SK-N-SH (cell line): Measurements from ENCODE around the gene PHF3. TPM values are rescaled to one million over a fixed set of nuclear protein-coding genes. Genes with fewer than 3 reads are reported as not detected.

Source experiments
- CTCF ChIA-PET: fragments of 300-600, 350-600 bp; formaldehyde crosslinking; extraction: SDS; loops from one replicate; lab custom pipeline; 2021; lab: Yijun Ruan, JAX
- POLR2A ChIA-PET: fragments of 350-600 bp; sonication (Branson Sonifier 250); formaldehyde crosslinking; extraction: SDS; loops from one replicate; lab custom pipeline; 2020; ENCODE audit warnings: antibody characterized with exemption, inconsistent platforms; lab: Yijun Ruan, JAX
- DNase-seq: peaks from one replicate; pipeline ENCODE4 v3.0.0; 2012
- H2AFZ ChIP-seq: fragments of 200-600 bp; sonication (generic); 2 replicates; pipeline ENCODE4 v1.8.1; 2016; ENCODE audit warnings: antibody characterized with exemption, mild to moderate bottlenecking, low read depth
- H3F3A ChIP-seq: fragments of 200-600 bp; sonication (generic); replicated peaks from 2 replicates; pipeline ENCODE3; 2016; ENCODE audit warnings: antibody characterized with exemption, mild to moderate bottlenecking; ENCODE audit not compliant: insufficient read depth
- H3K27ac ChIP-seq, 2 experiments: fragments of 200-500 bp in 1 of 2; fragments of 200-600 bp in 1 of 2; sonication (Bioruptor generic) in 1 of 2; sonication (generic), shearing (Covaris generic) in 1 of 2; 2 replicates each; pipeline versions ENCODE4 v1.5.1 to v1.6.1; 2014 to 2016; ENCODE audit warnings: low read depth in 2 of 2, inconsistent platforms in 1 of 2, low read length in 1 of 2, mild to moderate bottlenecking in 1 of 2, mixed read lengths in 1 of 2
- H3K27me3 ChIP-seq: fragments of 200-600 bp; sonication (generic), shearing (Covaris generic); 2 replicates; pipeline ENCODE4 v1.6.1; 2016; ENCODE audit warnings: mixed run types; ENCODE audit not compliant: insufficient read depth
- H3K36me3 ChIP-seq, 2 experiments: fragments of 200-500 bp in 1 of 2; fragments of 200-600 bp in 1 of 2; sonication (Bioruptor generic) in 1 of 2; sonication (generic) in 1 of 2; replicated peaks in 1 of 2; 2 replicates each; pipeline versions ENCODE3 to v1.5.1; 2014 to 2016; ENCODE audit warnings: low read length in 1 of 2, mild to moderate bottlenecking in 1 of 2; ENCODE audit not compliant: insufficient read depth in 2 of 2, control insufficient read depth in 1 of 2
- H3K4me1 ChIP-seq, 2 experiments: fragments of 200-500 bp in 1 of 2; fragments of 200-600 bp in 1 of 2; sonication (Bioruptor generic) in 1 of 2; sonication (generic), shearing (Covaris generic) in 1 of 2; 2 replicates each; pipeline versions ENCODE4 v1.5.1 to v1.6.1; 2014 to 2016; ENCODE audit warnings: low read depth in 1 of 2, low read length in 1 of 2, mixed run types in 1 of 2; ENCODE audit not compliant: insufficient read depth in 2 of 2, control insufficient read depth in 1 of 2
- H3K4me2 ChIP-seq: fragments of 200-600 bp; sonication (generic), shearing (Covaris generic); 2 replicates; pipeline ENCODE4 v1.6.1; 2017; ENCODE audit warnings: mixed run types
- H3K4me3 ChIP-seq, 2 experiments: fragments of 200-500 bp in 1 of 2; fragments of 200-600 bp in 1 of 2; sonication (Bioruptor generic) in 1 of 2; sonication (generic), shearing (Covaris generic) in 1 of 2; 2 replicates each; pipeline versions ENCODE4 v1.5.1 to v1.8.1; 2014 to 2016; ENCODE audit warnings: low read depth in 2 of 2, inconsistent platforms in 1 of 2, low read length in 1 of 2, mild to moderate bottlenecking in 1 of 2, mixed read lengths in 1 of 2, moderate library complexity in 1 of 2
- H3K79me2 ChIP-seq: fragments of 200-600 bp; sonication (generic); 2 replicates; pipeline ENCODE4 v1.8.1; 2017; ENCODE audit warnings: mild to moderate bottlenecking; ENCODE audit not compliant: insufficient read depth
- H3K9ac ChIP-seq: fragments of 200-600 bp; sonication (generic); 2 replicates; pipeline ENCODE4 v1.6.1; 2017; ENCODE audit warnings: mixed run types
- H3K9me2 ChIP-seq: fragments of 200-600 bp; sonication (generic); 2 replicates; pipeline ENCODE4 v1.6.1; 2017; ENCODE audit warnings: mixed run types
- H3K9me3 ChIP-seq: fragments of 200-600 bp; sonication (generic); 2 replicates; pipeline ENCODE4 v1.6.1; 2017; ENCODE audit warnings: mixed run types, mild to moderate bottlenecking, moderate library complexity
- H4K20me1 ChIP-seq: fragments of 200-600 bp; sonication (generic); 2 replicates; pipeline ENCODE4 v1.6.1; 2017; ENCODE audit warnings: mild to moderate bottlenecking, mixed run types; ENCODE audit not compliant: insufficient read depth
- ELF1 ChIP-seq: IDR thresholded peaks from 2 replicates; pipeline ENCODE4 v1.4.0; 2012
- FOXJ3 ChIP-seq: sonication (generic); formaldehyde crosslinking; IDR thresholded peaks from 2 replicates; pipeline ENCODE4 v1.5.1; 2020; ENCODE audit warnings: mild to moderate bottlenecking, missing genetic modification reagents
- GABPA ChIP-seq: IDR thresholded peaks from 2 replicates; pipeline ENCODE4 v1.4.0; 2012; ENCODE audit warnings: low read depth, mild to moderate bottlenecking
- MEF2A ChIP-seq: IDR thresholded peaks from 2 replicates; pipeline ENCODE4 v1.4.0; 2012; ENCODE audit warnings: low read depth, borderline replicate concordance
- POLR2AphosphoS5 ChIP-seq: IDR thresholded peaks from 2 replicates; pipeline ENCODE4 v1.6.1; 2012; ENCODE audit warnings: low read depth, low read length
- RFX5 ChIP-seq: IDR thresholded peaks from 2 replicates; pipeline ENCODE4 v1.6.1; 2012; ENCODE audit warnings: mild to moderate bottlenecking, improper control_type of control experiment, low read length
- SMC3 ChIP-seq: IDR thresholded peaks from 2 replicates; pipeline ENCODE4 v1.6.1; 2012; ENCODE audit warnings: low read depth, low read length, improper control_type of control experiment
- TCF12 ChIP-seq: IDR thresholded peaks from 2 replicates; pipeline ENCODE4 v1.4.0; 2012
- USF1 ChIP-seq: IDR thresholded peaks from 2 replicates; pipeline ENCODE4 v1.4.0; 2012; ENCODE audit warnings: low read depth, borderline replicate concordance
- USF2 ChIP-seq: fragments of 150-350 bp; IDR thresholded peaks from 2 replicates; pipeline ENCODE4 v1.6.1; 2017; ENCODE audit warnings: antibody characterized with exemption, low read length, low read depth, borderline replicate concordance
- YY1 ChIP-seq: IDR thresholded peaks from 2 replicates; pipeline ENCODE4 v1.4.0; 2012; ENCODE audit warnings: low read depth, mild to moderate bottlenecking
- ZBTB33 ChIP-seq: IDR thresholded peaks from 2 replicates; pipeline ENCODE4 v1.4.0; 2012; ENCODE audit warnings: low read depth, borderline replicate concordance
- WGBS: methylation state at CpG from one replicate; pipeline ENCODE4 v1.1.6; 2017; ENCODE audit warnings: low lambda C conversion rate; 5-methylcytosine and 5-hydroxymethylcytosine counted together
- polyA plus RNA-seq, 3 experiments: library from polyadenylated mRNA; depleted of rRNA; stranded (reverse); fragments of >200 nt; gene quantifications; 2 replicates each; pipeline ENCODE4 v1.2.3, GENCODE V29; 2012
- TF ChIP-seq, protein P1 (sequence below): fragments of 200-600 bp; sonication (generic); IDR thresholded peaks from 2 replicates; pipeline ENCODE4 v1.6.1; 2017; ENCODE audit warnings: antibody characterized with exemption, mild to moderate bottlenecking, moderate library complexity
- TF ChIP-seq, protein P2 (sequence below): IDR thresholded peaks from 2 replicates; pipeline ENCODE4 v1.4.0; 2012; ENCODE audit warnings: low read depth

Gene PHF3
- polyA plus RNA-seq, 1 of the 3 experiments (the other 2 are of a cell fraction) = 4.4 TPM

- Histone ChIP-seq H3K79me2 (no peaks in the 10 kb centered on the region), H3K27me3 (no peaks in the 10 kb centered on the region), H2AFZ (no peak overlapping the region), H3K9me2 (no peaks in the 10 kb centered on the region), H3K4me2 (no peak overlapping the region), H3K4me1 (no peaks in the 10 kb centered on the region), H3K9ac (no peak overlapping the region), H3K4me3 (no peak overlapping the region), H3K9me3 (peaks cover 11% of the 10 kb centered on the region), H3F3A (no peaks in the 10 kb centered on the region), H3K36me3 (no peaks in the 10 kb centered on the region), H4K20me1 (no peaks in the 10 kb centered on the region), H3K27ac (no peak overlapping the region)
- DNase-seq = no peak
- ChIA-PET POLR2A (no interaction called here), CTCF (interaction anchor here (1.7 kb wide), 1 partner anchor 45 kb away, joined by 5 read pairs; no protein-coding TSS in a partner anchor)
- 5% methylated on average over 1 of the region's 1 CpG for WGBS
- TF ChIP-seq YY1 (no peak), RFX5 (no peak), USF1 (no peak), ELF1 (no peak), GABPA (no peak)
Measured at GRCh38 chr6:63757826-63758225, 122.2 kb downstream of the PHF3 start.

DNA sequence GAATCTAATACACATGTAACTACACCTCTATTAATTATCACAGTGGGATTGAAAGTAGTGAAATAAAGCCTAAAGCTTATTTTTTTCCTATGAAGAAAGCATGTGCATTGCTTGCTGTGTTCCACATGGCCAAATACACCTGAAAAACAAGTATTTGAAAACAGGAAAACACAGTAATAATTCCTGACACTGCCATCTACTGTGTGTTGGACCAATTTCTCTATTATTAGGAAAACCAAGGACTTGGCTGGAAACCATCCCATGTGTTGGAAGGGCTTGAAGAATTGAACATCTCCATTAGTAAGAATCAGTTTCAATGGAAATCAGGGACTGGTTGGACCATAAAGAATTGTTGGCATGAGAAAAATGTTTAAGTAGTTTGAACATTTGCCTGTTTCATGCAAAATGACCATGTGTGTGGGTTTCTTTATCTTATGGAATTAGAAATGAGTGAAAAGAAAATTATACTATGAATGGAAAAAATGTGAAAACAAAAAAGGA, 124.1 kb downstream of the PHF3 start:
- Histone ChIP-seq H3K4me1 (no peaks in the 10 kb centered on the region), H3K4me3 (no peak overlapping the region), H3K9ac (no peak overlapping the region), H3K27me3 (no peaks in the 10 kb centered on the region), H3K27ac (no peak overlapping the region), H3K79me2 (no peaks in the 10 kb centered on the region), H4K20me1 (no peaks in the 10 kb centered on the region), H3F3A (no peaks in the 10 kb centered on the region), H3K9me2 (no peaks in the 10 kb centered on the region), H3K36me3 (no peaks in the 10 kb centered on the region), H3K4me2 (no peak overlapping the region), H2AFZ (no peak overlapping the region), H3K9me3 (peaks cover 11% of the 10 kb centered on the region)
- ChIA-PET POLR2A (no interaction called here), CTCF (interaction anchor here (1.0 to 3.8 kb wide), 6 partner anchors 9 to 407 kb away, joined by 3 to 18 read pairs (median 5); no protein-coding TSS in a partner anchor)
- DNase-seq = no peak
- no peak for TF ChIP-seq TCF12
- TF ChIP-seq, protein P1, sequence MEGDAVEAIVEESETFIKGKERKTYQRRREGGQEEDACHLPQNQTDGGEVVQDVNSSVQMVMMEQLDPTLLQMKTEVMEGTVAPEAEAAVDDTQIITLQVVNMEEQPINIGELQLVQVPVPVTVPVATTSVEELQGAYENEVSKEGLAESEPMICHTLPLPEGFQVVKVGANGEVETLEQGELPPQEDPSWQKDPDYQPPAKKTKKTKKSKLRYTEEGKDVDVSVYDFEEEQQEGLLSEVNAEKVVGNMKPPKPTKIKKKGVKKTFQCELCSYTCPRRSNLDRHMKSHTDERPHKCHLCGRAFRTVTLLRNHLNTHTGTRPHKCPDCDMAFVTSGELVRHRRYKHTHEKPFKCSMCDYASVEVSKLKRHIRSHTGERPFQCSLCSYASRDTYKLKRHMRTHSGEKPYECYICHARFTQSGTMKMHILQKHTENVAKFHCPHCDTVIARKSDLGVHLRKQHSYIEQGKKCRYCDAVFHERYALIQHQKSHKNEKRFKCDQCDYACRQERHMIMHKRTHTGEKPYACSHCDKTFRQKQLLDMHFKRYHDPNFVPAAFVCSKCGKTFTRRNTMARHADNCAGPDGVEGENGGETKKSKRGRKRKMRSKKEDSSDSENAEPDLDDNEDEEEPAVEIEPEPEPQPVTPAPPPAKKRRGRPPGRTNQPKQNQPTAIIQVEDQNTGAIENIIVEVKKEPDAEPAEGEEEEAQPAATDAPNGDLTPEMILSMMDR = peak; percentile 26

DNA sequence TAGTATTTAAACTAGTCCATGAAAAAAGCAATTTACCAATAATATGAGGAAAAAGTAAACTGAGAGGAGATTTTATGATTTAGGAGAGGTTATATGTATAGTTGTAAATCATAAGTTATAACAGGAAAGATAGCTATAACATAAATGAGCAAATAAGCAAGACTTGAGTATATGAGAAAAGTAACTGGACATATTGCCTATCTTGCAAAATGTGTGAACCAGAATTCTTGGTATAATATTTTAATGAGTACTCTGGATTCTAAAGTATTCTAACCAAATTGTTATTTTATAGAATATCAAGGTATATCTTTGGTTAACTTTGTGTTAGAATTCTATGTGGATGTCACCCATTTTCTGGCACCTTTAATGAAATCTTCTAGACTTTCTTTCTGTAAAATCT, 124.6 kb downstream of the PHF3 start:
- H3K9ac ChIP-seq = no peak overlapping the region
- no peak overlapping the region for H3K4me3 ChIP-seq
- no peaks in the 10 kb centered on the region for H3K79me2 ChIP-seq
- no peaks in the 10 kb centered on the region for H3K36me3 ChIP-seq
- H4K20me1 ChIP-seq = no peaks in the 10 kb centered on the region
- H3K9me3 ChIP-seq = peaks cover 11% of the 10 kb centered on the region
- H3F3A ChIP-seq = no peaks in the 10 kb centered on the region
- H2AFZ ChIP-seq = no peak overlapping the region
- no peak for DNase-seq
- H3K27ac ChIP-seq = no peak overlapping the region
- no peaks in the 10 kb centered on the region for H3K4me1 ChIP-seq
- no peaks in the 10 kb centered on the region for H3K27me3 ChIP-seq
- CTCF ChIA-PET = interaction anchor here (1.0 to 3.8 kb wide), 5 partner anchors 10 to 408 kb away, joined by 3 to 18 read pairs (median 5); no protein-coding TSS in a partner anchor
- H3K4me2 ChIP-seq = no peak overlapping the region
- POLR2A ChIA-PET = no interaction called here
- H3K9me2 ChIP-seq = no peaks in the 10 kb centered on the region
- no peak for TF ChIP-seq USF2
- TF ChIP-seq, protein P2, sequence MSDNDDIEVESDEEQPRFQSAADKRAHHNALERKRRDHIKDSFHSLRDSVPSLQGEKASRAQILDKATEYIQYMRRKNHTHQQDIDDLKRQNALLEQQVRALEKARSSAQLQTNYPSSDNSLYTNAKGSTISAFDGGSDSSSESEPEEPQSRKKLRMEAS = no peak
- no peak for TF ChIP-seq ZBTB33
- no peak for TF ChIP-seq SMC3
- no peak for TF ChIP-seq POLR2AphosphoS5
- no peak for TF ChIP-seq USF1
- TF ChIP-seq MEF2A = no peak
- no peak for TF ChIP-seq RFX5
- TF ChIP-seq FOXJ3 (CRISPR knock-in tag) = no peak
